Endodermal cell (in vitro differentiated cells): ENCODE measurements around the gene LTC4S. TPM values are rescaled to one million over a fixed set of nuclear protein-coding genes. Genes with fewer than 3 reads are reported as not detected.

ENCODE experiments used
- DNase-seq: peaks from one replicate; pipeline ENCODE4 v3.0.0-alpha.2; 2017
- H3K27ac ChIP-seq: 2 replicates; pipeline ENCODE4 v1.5.1; 2013; ENCODE audit warnings: mild to moderate bottlenecking, low read depth, low read length, moderate library complexity
- H3K27me3 ChIP-seq: 2 replicates; pipeline ENCODE4 v1.6.1; 2013; ENCODE audit warnings: mild to moderate bottlenecking, low read length, moderate library complexity; ENCODE audit not compliant: insufficient read depth, control insufficient read depth, poor library complexity, severe bottlenecking
- H3K36me3 ChIP-seq: 2 replicates; pipeline ENCODE4 v1.7.0; 2013; ENCODE audit warnings: mild to moderate bottlenecking, low read length, moderate library complexity; ENCODE audit not compliant: control insufficient read depth, insufficient read depth
- H3K4me1 ChIP-seq: one replicate; pipeline ENCODE4 v1.7.0; 2013; ENCODE audit warnings: low read length; ENCODE audit not compliant: control insufficient read depth, insufficient read depth
- H3K4me3 ChIP-seq: 2 replicates; pipeline ENCODE4 v1.5.1; 2013; ENCODE audit warnings: mild to moderate bottlenecking, low read length, moderate library complexity
- H3K9ac ChIP-seq: 2 replicates; pipeline ENCODE4 v1.6.1; 2013; ENCODE audit warnings: mild to moderate bottlenecking, low read length, moderate library complexity; ENCODE audit not compliant: poor library complexity, severe bottlenecking; ENCODE audit errors: extremely low read depth
- H3K9me3 ChIP-seq: 2 replicates; pipeline ENCODE4 v1.6.1; 2013; ENCODE audit warnings: mild to moderate bottlenecking, low read length, moderate library complexity; ENCODE audit not compliant: control insufficient read depth
- H3K27ac Mint-ChIP-seq: 2 replicates; pipeline ENCODE4 v1.8.0; 2020; ENCODE audit warnings: mixed read lengths
- H3K27me3 Mint-ChIP-seq: 2 replicates; pipeline ENCODE4 v1.8.0; 2021; ENCODE audit warnings: mild to moderate bottlenecking, mixed read lengths; ENCODE audit not compliant: insufficient read depth
- H3K36me3 Mint-ChIP-seq: 2 replicates; pipeline ENCODE4 v1.8.0; 2020; ENCODE audit warnings: low read depth, mixed read lengths
- H3K4me1 Mint-ChIP-seq: 2 replicates; pipeline ENCODE4 v1.8.0; 2020; ENCODE audit warnings: mixed read lengths
- H3K4me3 Mint-ChIP-seq: 2 replicates; pipeline ENCODE4 v1.8.0; 2020; ENCODE audit warnings: mild to moderate bottlenecking, moderate library complexity, mixed read lengths
- H3K9me3 Mint-ChIP-seq: 2 replicates; pipeline ENCODE4 v1.8.0; 2020; ENCODE audit warnings: mild to moderate bottlenecking, mixed read lengths
- CTCF ChIP-seq: fragments of 200-600 bp; sonication (generic); conservative IDR thresholded peaks from 2 replicates; pipeline ENCODE4 v1.5.0; 2021; ENCODE audit warnings: antibody characterized with exemption, mild to moderate bottlenecking
- WGBS, 2 experiments: methylation state at CpG; one replicate each; pipeline versions ENCODE4 v1.1.5 to v1.1.7; 2013; ENCODE audit warnings: missing lambda C conversion rate in 2 of 2, mixed read lengths in 1 of 2; ENCODE audit not compliant: insufficient coverage in 1 of 2, insufficient read length in 1 of 2; 5-methylcytosine and 5-hydroxymethylcytosine counted together
- total RNA-seq, 2 donors: library from RNA; stranded (reverse); fragmentation: NEBNext Ultra II Directional in 1 of 2; extraction: Animal tissue kit (Norgen Biotek cat#: 25700) in 1 of 2; gene quantifications; 2 replicates in 1 of 2; 3 replicates in 1 of 2; pipeline ENCODE4 v1.2.1, GENCODE V29; 2021

The LTC4S gene
- total RNA-seq, 2 donors from 2014 or later = 5.7 to 6.3 TPM

- H3K27ac ChIP-seq = no peak overlapping the region
- Mint-ChIP-seq H3K36me3 (peaks cover 23% of the 10 kb centered on the region), H3K27me3 (no peaks in the 10 kb centered on the region), H3K27ac (no peak overlapping the region), H3K4me3 (peak overlapping the region; percentile 64), H3K4me1 (peaks cover 3% of the 10 kb centered on the region), H3K9me3 (no peaks in the 10 kb centered on the region)
- peaks cover 5% of the 10 kb centered on the region for H3K4me1 ChIP-seq
- TF ChIP-seq CTCF = peak; percentile 24
- H3K9ac ChIP-seq = peak overlapping the region; percentile 41
- no peaks in the 10 kb centered on the region for H3K27me3 ChIP-seq
- H3K36me3 ChIP-seq = peaks cover 34% of the 10 kb centered on the region
- WGBS, 2 experiments = 1 to 9% methylated on average over 23 to 53 of the region's 53 CpGs
- DNase-seq = peak; percentile 89
- H3K4me3 ChIP-seq = peak overlapping the region; percentile 74
- no peaks in the 10 kb centered on the region for H3K9me3 ChIP-seq
These were observed 1.5 kb downstream of the LTC4S start for GRCh38 chr5:179795049-179795862.

GRCh38 chr5:179795863-179796833 is 2.4 kb downstream of the LTC4S start:
- H3K27ac Mint-ChIP-seq = peak overlapping the region; percentile 27
- Histone ChIP-seq H3K4me1 (peaks cover 5% of the 10 kb centered on the region), H3K4me3 (peak overlapping the region; percentile 74), H3K36me3 (peaks cover 39% of the 10 kb centered on the region), H3K27ac (no peak overlapping the region), H3K27me3 (no peaks in the 10 kb centered on the region), H3K9ac (peak overlapping the region; percentile 41), H3K9me3 (no peaks in the 10 kb centered on the region)
- WGBS, 2 experiments = 4 to 6% methylated on average over 49 to 113 of the region's 113 CpGs
- H3K9me3 Mint-ChIP-seq = no peaks in the 10 kb centered on the region
- TF ChIP-seq CTCF = peak; percentile 81
- H3K36me3 Mint-ChIP-seq = peaks cover 23% of the 10 kb centered on the region
- H3K4me1 Mint-ChIP-seq = peaks cover 3% of the 10 kb centered on the region
- H3K27me3 Mint-ChIP-seq = no peaks in the 10 kb centered on the region
- H3K4me3 Mint-ChIP-seq = peak overlapping the region; percentile 64
- DNase-seq = peak; percentile 94

DNA sequence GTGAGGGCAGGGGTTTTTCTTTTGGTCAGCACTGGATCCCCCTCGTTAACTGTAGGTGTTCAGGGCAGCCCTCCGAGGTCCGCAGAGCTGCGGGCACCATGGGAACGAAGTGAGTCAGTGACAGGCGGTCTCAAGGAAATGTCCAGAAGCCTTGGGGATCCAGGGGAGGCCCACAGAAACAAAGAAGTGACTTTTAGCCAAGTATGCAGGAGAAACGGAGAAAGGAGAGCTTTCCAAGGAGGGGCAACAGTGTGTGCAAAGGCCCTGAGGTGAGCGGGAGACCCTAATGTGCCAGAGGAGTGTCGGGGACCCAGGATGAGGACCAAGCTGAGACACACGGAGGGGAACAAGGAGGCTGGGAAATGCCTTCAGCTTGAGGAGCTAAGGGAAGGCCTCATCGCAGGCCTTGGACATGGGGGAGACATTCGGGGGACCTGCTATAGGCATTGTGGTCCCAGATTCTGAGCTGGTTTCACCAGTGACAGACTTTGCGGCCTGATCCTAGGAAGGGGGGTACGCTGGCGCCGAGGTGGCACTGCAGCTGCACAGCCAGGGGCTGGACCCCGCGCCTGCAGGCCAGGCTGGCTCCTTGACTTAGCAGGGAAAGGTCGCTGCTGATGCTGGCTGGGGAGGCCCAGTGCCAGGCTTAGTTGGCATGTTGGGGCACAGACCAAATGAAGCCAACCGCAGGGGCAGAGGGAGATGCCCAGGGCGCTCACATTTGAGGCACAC is 3.3 kb downstream of the LTC4S start:
- no peaks in the 10 kb centered on the region for H3K9me3 Mint-ChIP-seq
- Histone ChIP-seq H3K9me3 (no peaks in the 10 kb centered on the region), H3K36me3 (peaks cover 41% of the 10 kb centered on the region), H3K4me1 (peaks cover 5% of the 10 kb centered on the region), H3K4me3 (peak overlapping the region; percentile 69), H3K9ac (no peak overlapping the region), H3K27ac (no peak overlapping the region), H3K27me3 (no peaks in the 10 kb centered on the region)
- no peaks in the 10 kb centered on the region for H3K27me3 Mint-ChIP-seq
- peak; percentile 34 for DNase-seq
- WGBS, 2 experiments = 92 to 93% methylated on average over 17 to 21 of the region's 21 CpGs
- TF ChIP-seq CTCF = no peak
- H3K4me3 Mint-ChIP-seq = peak overlapping the region; percentile 64
- peaks cover 7% of the 10 kb centered on the region for H3K4me1 Mint-ChIP-seq
- peaks cover 27% of the 10 kb centered on the region for H3K36me3 Mint-ChIP-seq
- peak overlapping the region; percentile 27 for H3K27ac Mint-ChIP-seq
